Endothelial cell of umbilical vein (primary cell): ENCODE measurements around the gene MVK. TPM values are rescaled to one million over a fixed set of nuclear protein-coding genes. Genes with fewer than 3 reads are reported as not detected.

Experiments used
- BruUV-seq: library from RNA; stranded (reverse); fragments of 400-500 nt; replicated peaks from 2 replicates; lab custom pipeline; 2021; lab: Mats Ljungman, UMichigan
- CTCF ChIA-PET: fragments of 300-600, 350-600 bp; sonication (Branson Sonifier 250); formaldehyde crosslinking; loops from one replicate; lab custom pipeline; 2021; ENCODE audit warnings: antibody characterized with exemption, inconsistent platforms; lab: Charles Lee
- POLR2A ChIA-PET: fragments of 300-600, 350-600 bp; sonication (Branson Sonifier 250); formaldehyde crosslinking; loops from one replicate; lab custom pipeline; 2021; ENCODE audit warnings: antibody characterized with exemption, inconsistent platforms; lab: Charles Lee
- DNase-seq: peaks from one replicate; pipeline ENCODE4 v3.0.0-alpha.2; 2011; ENCODE audit warnings: low read depth, low spot score
- FAIRE-seq: peaks from 2 replicates; lab custom pipeline; 2011; peaks lifted over from hg19 to GRCh38; lab: Jason Lieb, UNC
- H2AFZ ChIP-seq: 2 replicates; pipeline ENCODE4 v1.6.0; 2012; ENCODE audit warnings: low read depth, low read length, control low read depth, inconsistent platforms
- H3K27ac ChIP-seq: 2 replicates; pipeline ENCODE4 v1.5.1; 2011; ENCODE audit warnings: low read depth, mild to moderate bottlenecking, control low read depth, low read length, moderate library complexity; ENCODE audit not compliant: insufficient read depth
- H3K27me3 ChIP-seq, 2 experiments: 2 replicates each; pipeline versions ENCODE4 v1.6.0 to v1.6.1; 2011; ENCODE audit warnings: low read length in 2 of 2, mixed read lengths in 1 of 2; ENCODE audit not compliant: control insufficient read depth in 2 of 2, insufficient read depth in 2 of 2
- H3K36me3 ChIP-seq, 2 experiments: 2 replicates in 1 of 2; 3 replicates in 1 of 2; pipeline ENCODE4 v1.5.1; 2011; ENCODE audit warnings: low read length in 2 of 2, mild to moderate bottlenecking in 1 of 2, moderate library complexity in 1 of 2; ENCODE audit not compliant: control insufficient read depth in 2 of 2, insufficient read depth in 2 of 2; ENCODE audit errors: extremely low read depth in 1 of 2
- H3K4me1 ChIP-seq: 3 replicates; pipeline ENCODE4 v1.5.1; 2011; ENCODE audit warnings: mild to moderate bottlenecking, low read length; ENCODE audit not compliant: control insufficient read depth, insufficient read depth; ENCODE audit errors: extremely low read depth
- H3K4me2 ChIP-seq: 2 replicates; pipeline ENCODE4 v1.6.1; 2011; ENCODE audit warnings: low read length, control low read depth, mixed read lengths; ENCODE audit not compliant: insufficient read depth
- H3K4me3 ChIP-seq, 3 experiments: fragments of 200-600 bp in 1 of 3; sonication (generic), shearing (Covaris generic) in 1 of 3; replicated peaks in 1 of 3; 2 replicates each; pipeline ENCODE4 v1.5.1; 2011 to 2016; ENCODE audit warnings: control low read depth in 3 of 3, low read length in 3 of 3, mild to moderate bottlenecking in 2 of 3, inconsistent platforms in 1 of 3, low read depth in 1 of 3, moderate library complexity in 1 of 3; ENCODE audit not compliant: insufficient read depth in 1 of 3
- H3K79me2 ChIP-seq: 2 replicates; pipeline ENCODE4 v1.6.0; 2012; ENCODE audit warnings: low read length, inconsistent platforms; ENCODE audit not compliant: control insufficient read depth, insufficient read depth
- H3K9ac ChIP-seq: replicated peaks from 2 replicates; pipeline ENCODE3; 2011; ENCODE audit warnings: low read length, control low read depth; ENCODE audit not compliant: insufficient read depth; ENCODE audit errors: extremely low read depth
- H3K9me1 ChIP-seq: replicated peaks from 3 replicates; pipeline ENCODE4 v1.6.0; 2011; ENCODE audit warnings: mild to moderate bottlenecking, low read length; ENCODE audit not compliant: control insufficient read depth, insufficient read depth; ENCODE audit errors: extremely low read depth
- H3K9me3 ChIP-seq: replicated peaks from 2 replicates; pipeline ENCODE4 v1.5.1; 2012; ENCODE audit warnings: low read length, inconsistent platforms; ENCODE audit not compliant: control insufficient read depth, insufficient read depth
- H4K20me1 ChIP-seq: replicated peaks from 2 replicates; pipeline ENCODE3; 2011; ENCODE audit warnings: mild to moderate bottlenecking, low read length; ENCODE audit not compliant: control insufficient read depth, insufficient read depth; ENCODE audit errors: extremely low read depth
- CTCF ChIP-seq, 2 donors: IDR thresholded peaks; 1 replicate in 1 of 2; 2 replicates in 1 of 2; pipeline ENCODE4 v1.5.1; 2011; ENCODE audit warnings: low read length in 2 of 2, mild to moderate bottlenecking in 2 of 2, moderate library complexity in 2 of 2, control low read depth in 1 of 2, inconsistent platforms in 1 of 2, low read depth in 1 of 2; ENCODE audit not compliant: insufficient read depth in 1 of 2; ENCODE audit errors: extremely low read depth in 1 of 2
- FOS ChIP-seq: IDR thresholded peaks from 2 replicates; pipeline ENCODE4 v1.6.1; 2011; ENCODE audit warnings: mild to moderate bottlenecking, low read length, moderate library complexity, borderline replicate concordance; ENCODE audit not compliant: insufficient read depth
- JUN ChIP-seq: IDR thresholded peaks from 2 replicates; pipeline ENCODE4 v1.6.1; 2011; ENCODE audit warnings: borderline replicate concordance, low read depth; ENCODE audit not compliant: insufficient read length, insufficient read depth
- MYC ChIP-seq: IDR thresholded peaks from one replicate; pipeline ENCODE4 v1.6.1; 2011; ENCODE audit warnings: mild to moderate bottlenecking, low read depth, low read length
- POLR2A ChIP-seq: IDR thresholded peaks from 2 replicates; pipeline ENCODE4 v1.6.1; 2012; ENCODE audit warnings: low read depth, mild to moderate bottlenecking, control low read depth, low read length
- dilution Hi-C: fragments of 300-500 bp; cut with MboI; formaldehyde crosslinking; loops from one replicate; pipeline ENCODE4 v1.15.0; 2019; ENCODE audit warnings: low sequenced_read_pairs; ENCODE audit not compliant: extremely low pct_ligation_motif_present
- intact Hi-C: fragments of 100-400 bp; cut with micrococcal nuclease; formaldehyde crosslinking; loops from one replicate; pipeline ENCODE4 v1.10.0; 2022
- polyA plus RNA-seq, 4 experiments: library from polyadenylated mRNA; depleted of rRNA in 3 of 4; stranded (reverse) in 3 of 4; unstranded in 1 of 4; fragments of >200 nt; gene quantifications; 2 replicates each; pipeline versions ENCODE4 v1.2.1 to v1.2.3, GENCODE V29; 2011 to 2012; ENCODE audit warnings: missing spikeins in 1 of 4
- total RNA-seq: library from RNA; stranded (reverse); gene quantifications from 2 replicates; pipeline ENCODE4 v1.2.3, GENCODE V29; 2021

The MVK gene
- total and polyA plus RNA-seq, 2 donors (not counting 3 experiments of a cell fraction or from before 2014, with no cell fraction given): 32.6 to 42.6 TPM

GRCh38 chr12:109529691-109530640, 43.6 kb upstream of the MVK start:
- Histone ChIP-seq H3K9me1 (no peaks in the 10 kb centered on the region), H3K27me3 (no peaks in the 10 kb centered on the region), H3K79me2 (no peaks in the 10 kb centered on the region), H3K4me1 (no peaks in the 10 kb centered on the region), H3K9ac (no peak overlapping the region), H3K27ac (no peak overlapping the region), H2AFZ (no peak overlapping the region), H4K20me1 (no peaks in the 10 kb centered on the region), H3K4me2 (no peak overlapping the region), H3K4me3 (no peak overlapping the region), H3K36me3 (peaks cover 0 to 23% of the 10 kb centered on the region in 2 experiments), H3K9me3 (no peaks in the 10 kb centered on the region)
- TF ChIP-seq POLR2A (no peak), JUN (no peak), CTCF (IDR thresholded peaks at IDR 0.05; ENCODE audit: extremely low read depth in 1 of 2, insufficient read depth in 1 of 2, low read depth in 1 of 2, low read length in 2 of 2) (no peak), FOS (no peak), MYC (no peak)
- FAIRE-seq (no peak), DNase-seq (no peak)
- ChIA-PET CTCF (interaction anchor here (0.8 kb wide), 1 partner anchor 11 kb away, joined by 3 read pairs; no protein-coding TSS in a partner anchor), POLR2A (no interaction called here)
- intact Hi-C loops: no loop called here
- dilution Hi-C loops: no loop called here
- no TSS peak for BruUV-seq
